ENCODE results near the gene MANBA.

The MANBA gene

DNA sequence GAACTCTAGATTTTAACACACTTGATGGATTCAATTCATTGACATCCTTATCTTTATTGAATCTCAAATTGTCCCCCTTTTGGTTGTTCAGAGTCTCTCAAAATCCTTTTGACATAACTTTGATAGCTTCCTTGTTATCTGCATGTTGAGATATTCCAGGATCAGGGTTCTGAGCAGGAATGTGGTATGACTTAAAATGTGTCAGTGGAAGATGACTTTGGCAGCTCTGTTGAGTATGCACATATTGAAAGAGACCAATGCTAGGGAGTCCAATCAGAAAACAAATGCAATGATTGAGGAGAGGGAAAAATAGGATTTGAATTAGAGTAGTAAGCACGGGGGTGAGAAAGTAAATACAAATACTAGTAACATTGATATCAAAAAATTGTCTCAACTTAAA is 93.8 kb downstream of the MANBA start:
- TF ChIP-seq CTCF (IDR thresholded peaks at IDR 0.05), result no peak
- no peak for TF ChIP-seq ZFX (IDR thresholded peaks at IDR 0.05; ENCODE audit: borderline replicate concordance)
- no peak overlapping the region for H3K27ac ChIP-seq

- TF ChIP-seq ZFX (IDR thresholded peaks at IDR 0.05; ENCODE audit: borderline replicate concordance) (no peak), CTCF (IDR thresholded peaks at IDR 0.05) (no peak)
- H3K27ac ChIP-seq, result no peak overlapping the region
These were observed 95.2 kb downstream of the MANBA start for GRCh38 chr4:102665527-102665926.

DNA sequence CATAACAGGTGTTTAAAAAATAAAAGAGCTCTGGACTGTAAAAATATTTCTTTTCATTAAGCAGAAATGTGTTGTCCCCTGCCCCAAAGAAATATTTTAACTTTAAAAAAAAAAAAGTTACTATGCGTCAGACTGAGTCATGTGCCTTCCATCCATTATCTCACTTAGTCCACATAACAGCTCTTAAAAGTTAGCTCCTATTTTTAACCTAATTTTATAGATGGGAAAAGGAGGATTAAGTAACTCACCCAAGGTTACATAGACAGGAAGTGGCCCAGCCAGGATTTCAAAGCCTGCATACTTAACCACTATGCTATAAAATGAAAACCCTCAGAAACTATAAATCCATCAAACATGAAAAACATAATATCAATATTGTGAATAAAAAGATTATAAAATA is 97.7 kb downstream of the MANBA start:
- no peak for TF ChIP-seq CTCF (IDR thresholded peaks at IDR 0.05)
- no peak for TF ChIP-seq ZFX (IDR thresholded peaks at IDR 0.05; ENCODE audit: borderline replicate concordance)
- H3K27ac ChIP-seq, result no peak overlapping the region

GRCh38 chr4:102657206-102657605 is 103.6 kb downstream of the MANBA start:
- no peak overlapping the region for H3K27ac ChIP-seq
- TF ChIP-seq ZFX (IDR thresholded peaks at IDR 0.05; ENCODE audit: borderline replicate concordance) (no peak), CTCF (IDR thresholded peaks at IDR 0.05) (no peak)

- H3K27ac ChIP-seq, result no peak overlapping the region
- TF ChIP-seq ZFX (IDR thresholded peaks at IDR 0.05; ENCODE audit: borderline replicate concordance), result no peak
- no peak for TF ChIP-seq CTCF (IDR thresholded peaks at IDR 0.05)
These were observed 113.7 kb downstream of the MANBA start for GRCh38 chr4:102647117-102647516.

DNA sequence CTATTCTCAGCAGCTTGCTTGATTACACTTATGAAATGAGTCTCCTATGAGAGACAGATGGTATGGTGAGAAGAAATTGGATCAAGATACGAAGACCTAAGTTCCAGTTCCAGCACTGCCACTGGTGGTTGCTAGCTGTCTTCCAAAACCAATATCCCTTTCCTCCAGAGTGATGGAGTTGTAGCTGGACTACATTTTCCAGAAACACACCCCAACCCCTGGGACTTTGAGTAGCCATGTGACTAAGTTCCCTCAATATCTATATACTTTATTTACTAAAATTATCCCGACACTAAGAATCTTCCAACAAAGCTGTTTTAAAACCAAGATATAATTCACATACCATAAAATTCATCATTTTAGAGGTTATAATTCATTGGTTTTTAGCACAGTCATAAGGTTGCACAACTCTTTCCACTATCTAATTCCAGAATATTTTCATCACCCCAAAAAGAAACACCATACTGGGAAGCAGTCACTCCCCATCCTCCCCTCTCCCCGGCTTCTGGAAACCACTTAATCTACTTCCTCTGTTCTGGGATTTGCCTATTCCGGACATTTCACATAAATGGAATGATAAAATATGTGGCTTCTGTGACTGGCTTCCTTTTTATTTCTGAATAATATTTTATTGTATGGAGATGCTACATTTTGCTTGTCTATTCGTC is 118.0 kb downstream of the MANBA start:
- no peak overlapping the region for H3K27ac ChIP-seq
- TF ChIP-seq CTCF (IDR thresholded peaks at IDR 0.05), result no peak
- TF ChIP-seq ZFX (IDR thresholded peaks at IDR 0.05; ENCODE audit: borderline replicate concordance), result no peak

DNA sequence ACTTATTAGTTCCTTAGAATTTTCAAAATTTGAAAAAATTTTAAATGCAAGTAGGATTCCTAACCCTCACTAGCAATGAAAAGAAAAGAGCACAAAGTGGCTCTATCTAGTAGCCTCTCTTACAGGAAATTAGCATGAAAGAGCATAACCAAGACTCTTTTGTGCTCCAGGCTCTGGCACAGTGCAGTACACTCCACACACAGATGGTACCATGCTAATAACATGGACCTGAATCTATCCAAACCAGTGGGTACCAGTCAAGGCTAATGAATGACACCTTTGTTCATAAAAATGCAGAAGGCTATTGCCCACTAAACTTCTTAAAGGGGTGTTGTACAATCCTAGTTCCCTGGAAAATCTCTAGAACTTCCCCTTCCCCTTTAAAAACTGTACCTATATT is 119.0 kb downstream of the MANBA start:
- TF ChIP-seq ZFX (IDR thresholded peaks at IDR 0.05; ENCODE audit: borderline replicate concordance) (no peak), CTCF (IDR thresholded peaks at IDR 0.05) (no peak)
- H3K27ac ChIP-seq, result no peak overlapping the region

Data from 22Rv1 (cell line).